ENCODE measurements around the gene PPARG. TPM values are rescaled to one million over a fixed set of nuclear protein-coding genes. Genes with fewer than 3 reads are reported as not detected.
"Not testable (repeated sequence)": the region's sequence is repeated elsewhere in the genome, so short reads cannot be mapped to it uniquely, and the experiment has no call there.

Gene PPARG
- 0.25 TPM for polyA plus RNA-seq (2012; ENCODE audit: missing spikeins)

DNA sequence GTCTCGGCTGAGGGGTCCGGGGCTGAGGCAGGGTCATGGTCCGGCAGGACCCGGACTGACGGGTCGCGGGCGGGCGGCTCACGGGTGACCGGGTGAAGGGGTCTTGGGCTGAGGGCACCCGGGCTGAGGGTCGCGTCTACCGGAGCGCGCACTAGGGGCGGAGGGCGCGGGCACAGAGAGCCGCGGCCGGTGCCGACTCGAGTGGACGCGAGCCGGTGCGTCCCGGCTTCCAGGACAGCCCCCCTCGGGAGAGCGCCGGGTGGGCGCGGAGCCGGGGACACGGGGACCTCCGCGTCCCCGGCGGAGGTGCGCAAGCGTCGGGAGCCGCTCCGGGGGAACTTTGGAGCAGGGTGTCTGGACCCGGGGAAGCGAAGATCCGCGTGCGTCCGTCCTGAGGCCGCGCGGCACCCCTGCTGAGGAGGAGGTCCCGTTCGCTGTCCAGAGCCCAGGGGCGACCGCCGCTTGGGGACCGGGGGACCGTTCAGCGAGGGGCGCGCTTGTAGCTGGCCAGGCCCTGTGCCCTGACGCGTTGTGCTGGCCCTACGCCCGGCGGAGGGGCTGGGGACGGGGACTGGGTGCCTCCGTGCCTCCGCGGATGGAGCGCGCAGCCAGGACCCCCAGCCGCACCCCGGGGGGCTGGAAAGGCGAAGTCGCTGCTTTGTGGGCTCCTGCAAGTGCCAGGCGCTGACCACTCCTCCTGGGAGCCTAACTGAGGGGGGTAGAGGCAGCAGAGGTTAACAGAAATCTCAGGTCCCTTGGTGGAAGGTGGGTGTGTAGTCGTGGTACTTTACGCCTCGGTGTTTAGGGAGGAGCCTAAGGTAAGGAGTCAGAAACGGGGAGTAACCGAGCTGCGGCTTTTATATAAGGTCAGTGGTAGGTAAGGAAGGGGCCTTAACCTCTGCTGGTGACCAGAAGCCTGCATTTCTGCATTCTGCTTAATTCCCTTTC is at the start of gene PPARG:
TSS of gene PPARG (plus strand) at position 889 of the 948 bp plus-strand sequence. CDS start 90,642 bp downstream, outside the sequence.
- peak; percentile 9 for DNase-seq (ENCODE audit: insufficient read length)
- TF ChIP-seq POLR2A (IDR thresholded peaks at IDR 0.05; ENCODE audit: low read depth, low read length): no peak
- no peak for TF ChIP-seq TAF1 (IDR thresholded peaks at IDR 0.05; ENCODE audit: borderline replicate concordance, low read depth, low read length)
- no peak for TF ChIP-seq POLR2AphosphoS5 (IDR thresholded peaks at IDR 0.05; ENCODE audit: low read depth, low read length)
- no peak for FAIRE-seq

DNA sequence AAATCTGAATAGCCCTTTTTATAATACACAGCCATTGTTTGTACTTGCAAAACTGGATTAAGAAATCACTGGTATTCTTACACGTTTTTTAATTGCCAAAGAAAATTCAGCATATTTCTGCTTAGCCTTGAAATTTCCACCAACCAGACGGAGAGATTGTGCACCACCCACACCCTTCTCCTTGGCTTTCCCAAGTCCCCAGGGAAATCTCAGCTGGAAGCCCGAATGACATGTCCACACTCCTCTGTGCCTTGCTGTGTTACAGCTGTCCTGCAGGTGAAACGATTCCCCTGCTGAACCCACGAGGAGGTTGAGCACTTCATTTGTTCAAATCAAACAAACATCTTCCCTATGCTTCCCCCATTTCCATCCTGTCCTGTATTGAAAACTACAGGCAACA is 49.6 kb upstream of the PPARG start:
- TF ChIP-seq TAF1 (IDR thresholded peaks at IDR 0.05; ENCODE audit: borderline replicate concordance, low read depth, low read length): no peak
- TF ChIP-seq POLR2AphosphoS5 (IDR thresholded peaks at IDR 0.05; ENCODE audit: low read depth, low read length): no peak
- TF ChIP-seq POLR2A (IDR thresholded peaks at IDR 0.05; ENCODE audit: low read depth, low read length): no peak
- FAIRE-seq (no peak), DNase-seq (ENCODE audit: insufficient read length) (no peak)

DNA sequence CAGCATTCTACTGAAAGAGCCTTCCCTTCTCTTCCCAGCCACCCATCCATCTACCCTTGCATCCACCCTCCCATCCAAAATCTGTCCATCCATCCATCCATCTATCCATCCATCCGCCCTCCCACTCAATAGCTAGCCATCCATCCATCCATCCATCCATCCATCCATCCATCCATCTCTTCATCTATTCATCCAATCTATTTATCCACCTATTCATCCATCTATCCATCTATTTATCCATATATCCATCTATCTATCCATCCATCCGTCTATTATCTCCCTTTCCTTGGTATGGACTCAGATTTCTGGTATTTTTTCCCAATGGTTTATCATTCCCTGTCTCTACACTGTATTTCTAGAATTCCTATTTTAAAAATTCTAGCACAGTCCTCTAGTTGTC is 46.1 kb upstream of the PPARG start:
- no peak for DNase-seq (ENCODE audit: insufficient read length)
- TF ChIP-seq POLR2AphosphoS5 (IDR thresholded peaks at IDR 0.05; ENCODE audit: low read depth, low read length) (no peak), TAF1 (IDR thresholded peaks at IDR 0.05; ENCODE audit: borderline replicate concordance, low read depth, low read length) (no peak), POLR2A (IDR thresholded peaks at IDR 0.05; ENCODE audit: low read depth, low read length) (no peak)
- FAIRE-seq: no peak

DNA sequence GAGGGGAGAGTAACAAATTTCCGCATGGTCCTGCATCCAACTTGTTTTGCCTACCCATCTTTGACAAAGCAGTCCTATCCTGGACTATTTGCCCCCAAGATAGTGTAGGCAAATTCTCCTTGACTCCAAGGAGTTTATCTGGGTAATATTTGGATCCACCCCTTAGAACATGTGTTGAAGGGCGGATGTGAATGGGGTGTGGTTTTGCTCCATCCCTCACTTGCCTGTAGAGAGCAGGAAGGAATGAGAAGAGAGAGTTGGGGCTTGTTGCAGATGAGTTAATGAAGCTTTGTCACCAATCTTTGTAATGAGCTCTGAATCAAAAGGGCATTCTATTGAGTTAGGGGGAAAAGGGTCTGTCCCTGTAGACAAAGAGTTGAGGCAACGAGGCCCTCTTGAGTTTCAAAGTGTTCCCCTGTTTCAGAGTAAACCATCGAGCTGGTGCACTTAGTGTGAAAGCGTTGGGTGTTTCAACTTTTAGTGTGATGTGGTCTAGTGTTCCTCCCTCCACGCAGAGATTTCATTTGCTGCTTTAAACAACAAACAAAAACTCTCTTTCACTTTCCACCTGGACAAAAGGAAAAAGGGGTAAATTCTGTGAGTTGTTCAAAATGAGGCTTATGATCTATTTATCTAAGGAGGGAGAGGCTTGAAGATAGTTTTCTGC is 42.2 kb upstream of the PPARG start:
- DNase-seq (ENCODE audit: insufficient read length) (no peak), FAIRE-seq (no peak)
- TF ChIP-seq TAF1 (IDR thresholded peaks at IDR 0.05; ENCODE audit: borderline replicate concordance, low read depth, low read length): no peak
- TF ChIP-seq POLR2A (IDR thresholded peaks at IDR 0.05; ENCODE audit: low read depth, low read length): no peak
- TF ChIP-seq POLR2AphosphoS5 (IDR thresholded peaks at IDR 0.05; ENCODE audit: low read depth, low read length): no peak

DNA sequence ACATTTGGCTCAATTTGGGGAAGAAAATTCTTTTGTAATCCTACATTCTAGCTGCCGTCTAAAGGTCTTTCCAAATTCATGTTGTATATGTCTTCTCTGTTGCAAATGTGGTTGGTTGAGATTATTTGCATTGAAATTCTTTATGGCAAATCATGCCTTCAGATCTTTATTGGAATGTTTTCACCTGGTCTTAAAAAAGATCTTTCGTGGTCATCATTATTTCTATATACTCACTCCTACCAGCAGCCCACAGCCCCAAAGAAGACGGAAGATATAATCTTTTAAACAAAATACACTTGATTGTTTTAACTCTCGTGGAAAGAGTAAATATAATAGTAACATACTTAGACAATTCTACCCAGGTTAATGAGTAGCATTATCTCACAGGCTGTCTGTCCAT is 41.5 kb upstream of the PPARG start:
- DNase-seq (ENCODE audit: insufficient read length) (no peak), FAIRE-seq (no peak)
- no peak for TF ChIP-seq TAF1 (IDR thresholded peaks at IDR 0.05; ENCODE audit: borderline replicate concordance, low read depth, low read length)
- no peak for TF ChIP-seq POLR2AphosphoS5 (IDR thresholded peaks at IDR 0.05; ENCODE audit: low read depth, low read length)
- no peak for TF ChIP-seq POLR2A (IDR thresholded peaks at IDR 0.05; ENCODE audit: low read depth, low read length)

DNA sequence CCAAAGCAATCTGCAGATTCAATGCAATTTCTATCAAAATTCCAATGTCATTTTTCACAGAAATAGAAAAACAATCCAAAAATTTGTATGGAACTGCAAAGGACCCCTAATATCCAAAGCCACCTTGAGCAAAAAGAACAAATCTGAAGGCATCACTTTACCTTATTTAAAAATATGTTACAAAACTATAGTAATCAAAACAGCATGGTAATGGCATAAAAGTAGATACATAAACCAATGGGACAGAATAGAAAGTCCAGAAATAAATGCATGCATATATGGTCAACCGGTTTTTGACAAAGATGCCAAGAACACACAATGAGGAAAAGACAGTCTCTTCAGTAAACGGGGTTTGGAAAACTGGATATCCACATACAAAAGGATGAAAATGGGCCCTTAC is 39.4 kb upstream of the PPARG start:
- no peak for DNase-seq (ENCODE audit: insufficient read length)
- no peak for FAIRE-seq
- no peak for TF ChIP-seq POLR2A (IDR thresholded peaks at IDR 0.05; ENCODE audit: low read depth, low read length)
- TF ChIP-seq TAF1 (IDR thresholded peaks at IDR 0.05; ENCODE audit: borderline replicate concordance, low read depth, low read length): no peak
- TF ChIP-seq POLR2AphosphoS5 (IDR thresholded peaks at IDR 0.05; ENCODE audit: low read depth, low read length): no peak

DNA sequence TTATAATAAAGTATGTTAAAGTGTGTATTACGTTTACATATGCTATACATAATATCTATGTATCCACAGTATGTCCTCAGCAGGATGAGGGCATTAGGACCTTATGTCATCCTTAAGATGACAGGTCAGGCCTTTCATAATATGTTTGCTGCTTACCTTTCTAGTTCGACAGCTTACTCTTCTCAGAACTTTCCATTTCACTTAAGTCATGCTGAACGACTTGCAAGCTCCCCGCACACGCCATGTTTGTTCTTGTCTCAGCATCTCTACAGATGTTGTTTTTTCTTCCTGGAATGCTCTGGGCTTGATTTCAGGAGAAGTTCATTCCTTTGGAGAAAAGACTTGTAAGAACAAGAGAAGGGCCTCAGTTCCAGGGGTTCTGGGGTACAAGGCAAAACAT is 36.0 kb upstream of the PPARG start:
- TF ChIP-seq POLR2A (IDR thresholded peaks at IDR 0.05; ENCODE audit: low read depth, low read length) (no peak), POLR2AphosphoS5 (IDR thresholded peaks at IDR 0.05; ENCODE audit: low read depth, low read length) (no peak), TAF1 (IDR thresholded peaks at IDR 0.05; ENCODE audit: borderline replicate concordance, low read depth, low read length) (no peak)
- no peak for DNase-seq (ENCODE audit: insufficient read length)
- FAIRE-seq: no peak

DNA sequence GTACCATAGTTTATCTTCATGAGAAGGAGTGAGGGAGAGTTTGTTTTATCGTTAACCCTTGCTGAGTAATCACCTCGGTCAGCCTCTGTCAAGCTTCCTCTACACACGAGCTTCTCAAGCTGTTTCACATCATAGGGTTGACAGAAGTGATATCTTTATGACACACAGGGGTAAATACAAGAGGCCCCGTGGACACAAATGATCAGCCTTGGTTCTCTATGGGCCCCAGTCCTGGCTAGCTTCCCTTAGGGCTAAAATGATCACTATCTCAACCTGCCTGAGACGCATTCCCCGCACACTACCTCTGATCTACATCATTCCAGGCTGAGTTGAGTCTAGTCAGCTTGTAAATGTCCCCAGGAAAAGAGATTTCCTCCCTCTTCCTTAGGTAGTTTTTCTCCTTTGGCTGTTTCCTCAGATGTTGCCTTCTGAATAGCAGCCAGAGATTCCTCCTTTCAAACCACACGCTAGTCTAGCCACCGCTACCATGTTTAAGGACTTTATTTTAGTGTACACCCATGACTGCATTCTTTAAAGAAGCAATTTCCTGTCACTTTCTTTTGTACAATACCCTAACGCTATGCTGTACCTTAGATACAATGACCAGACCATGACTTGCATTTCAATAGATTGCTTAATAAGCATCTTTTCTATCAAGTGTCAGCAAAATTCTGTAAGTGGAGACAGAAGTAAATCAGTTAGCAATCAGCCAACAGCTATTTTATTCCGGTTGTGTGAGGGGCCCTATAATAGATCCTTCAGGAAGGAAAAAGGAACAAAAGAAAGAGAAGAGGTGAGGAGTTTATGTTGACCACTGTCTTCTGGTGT is 35.1 kb upstream of the PPARG start:
- no peak for DNase-seq (ENCODE audit: insufficient read length)
- TF ChIP-seq TAF1 (IDR thresholded peaks at IDR 0.05; ENCODE audit: borderline replicate concordance, low read depth, low read length): no peak
- no peak for FAIRE-seq

DNA sequence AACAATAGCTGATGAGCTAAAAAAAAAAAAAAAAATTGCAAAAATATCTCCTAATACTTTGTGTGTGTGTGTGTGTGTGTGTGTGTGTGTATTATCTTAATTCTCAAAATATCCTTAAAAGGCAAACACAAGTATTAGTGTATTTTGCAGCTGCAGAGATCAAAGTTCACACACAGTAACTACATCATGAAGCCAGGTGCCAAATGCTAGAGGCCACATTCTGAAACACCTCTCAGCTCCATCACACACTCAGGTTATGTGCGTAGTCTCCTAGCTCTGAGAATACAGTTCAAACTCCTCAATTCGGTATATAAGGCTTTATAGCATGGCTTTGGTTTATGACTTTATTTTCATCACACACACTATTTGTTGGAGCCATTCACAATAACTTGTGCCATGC is 33.5 kb upstream of the PPARG start:
- FAIRE-seq (no peak), DNase-seq (ENCODE audit: insufficient read length) (no peak)
- no peak for TF ChIP-seq POLR2A (IDR thresholded peaks at IDR 0.05; ENCODE audit: low read depth, low read length)
- no peak for TF ChIP-seq POLR2AphosphoS5 (IDR thresholded peaks at IDR 0.05; ENCODE audit: low read depth, low read length)
- TF ChIP-seq TAF1 (IDR thresholded peaks at IDR 0.05; ENCODE audit: borderline replicate concordance, low read depth, low read length): no peak

DNA sequence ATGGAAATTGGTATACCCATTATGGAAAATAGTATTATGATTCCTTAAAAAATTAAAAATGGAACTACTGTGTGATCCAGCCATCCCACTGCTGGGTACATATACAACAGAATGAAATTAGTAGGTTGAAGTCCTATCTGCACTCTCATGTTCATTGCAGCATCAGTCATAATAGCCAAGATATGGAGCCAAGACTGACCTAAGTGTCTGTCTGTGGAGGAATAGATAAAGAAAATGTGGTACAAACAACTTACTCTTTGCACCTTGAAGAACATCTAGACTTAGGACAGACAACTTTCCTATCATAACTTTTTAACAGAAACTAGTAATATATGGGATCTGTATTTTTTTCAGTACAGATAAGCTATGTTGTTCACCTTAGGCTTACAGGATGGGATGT is 30.0 kb upstream of the PPARG start:
- no peak for TF ChIP-seq TAF1 (IDR thresholded peaks at IDR 0.05; ENCODE audit: borderline replicate concordance, low read depth, low read length)
- TF ChIP-seq POLR2AphosphoS5 (IDR thresholded peaks at IDR 0.05; ENCODE audit: low read depth, low read length): no peak
- no peak for TF ChIP-seq POLR2A (IDR thresholded peaks at IDR 0.05; ENCODE audit: low read depth, low read length)
- DNase-seq (ENCODE audit: insufficient read length): no peak
- FAIRE-seq: no peak

DNA sequence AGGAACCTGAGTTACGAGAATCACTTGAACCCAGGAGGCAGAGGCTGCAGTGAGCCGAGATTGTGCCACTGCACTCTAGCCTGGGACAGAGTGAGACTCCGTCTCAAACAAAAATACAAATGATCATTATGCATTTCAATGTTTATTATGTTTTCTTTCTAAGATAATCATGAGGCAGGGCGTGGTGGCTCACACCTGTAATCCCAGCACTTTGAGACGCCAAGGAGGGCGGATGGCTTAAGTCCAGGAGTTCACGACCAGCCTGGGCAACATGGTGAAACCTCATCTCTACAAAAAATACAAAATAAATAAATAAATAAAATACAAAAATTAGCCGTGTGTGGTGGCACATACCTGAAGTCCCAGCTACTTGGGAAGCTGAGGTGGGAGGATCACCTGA is 26.7 kb upstream of the PPARG start:
- not testable (repeated sequence) for DNase-seq (ENCODE audit: insufficient read length); FAIRE-seq
